ENCODE results near the gene CD8A. TPM values are rescaled to one million over a fixed set of nuclear protein-coding genes. Genes with fewer than 3 reads are reported as not detected.
A peak's percentile ranks its signal among the peaks of the same experiment; 100 is the strongest.

CD8A gene
- total and polyA plus RNA-seq, 4 experiments from 2014 or later = 0.47 to 1.9 (median 1.0) TPM

- no peak overlapping the region for H3K27ac Mint-ChIP-seq
These were observed 25.4 kb downstream of the CD8A start for GRCh38 chr2:86765310-86765695.

GRCh38 chr2:86764661-86765309 is 25.9 kb downstream of the CD8A start:
- Histone ChIP-seq H3K4me1 (ENCODE audit: insufficient read depth, low read length) (no peaks in the 10 kb centered on the region), H3K27me3 (ENCODE audit: insufficient read depth, low read length) (no peaks in the 10 kb centered on the region), H3K36me3 (ENCODE audit: insufficient read depth, low read length) (peaks cover 10% of the 10 kb centered on the region), H3K27ac (ENCODE audit: low read depth, low read length) (no peak overlapping the region), H3K9me3 (ENCODE audit: control insufficient read depth in 1 of 2, low read length in 2 of 2) (no peaks in the 10 kb centered on the region), H3K4me3 (ENCODE audit: low read length in 2 of 2) (no peak overlapping the region)
- CTCF ChIA-PET (ENCODE audit: partially characterized antibody) = interaction anchor here (0.5 to 5.1 kb wide), 10 partner anchors 12 to 1510 kb away, joined by 3 to 35 read pairs (median 4); no protein-coding TSS in a partner anchor
- Mint-ChIP-seq H3K27me3 (no peaks in the 10 kb centered on the region), H3K36me3 (peaks cover 29 to 52% of the 10 kb centered on the region in 2 donors), H3K9me3 (no peaks in the 10 kb centered on the region), H3K4me3 (no peak overlapping the region), H3K4me1 (peaks cover 12 to 19% (median 13%) of the 10 kb centered on the region in 4 donors), H3K27ac (peak overlapping the region in 4 of 7 donors; percentile 0 to 43 (median 28))
- intact Hi-C loops (cut with micrococcal nuclease) = loop anchor here (10.0 kb wide), 1 partner anchor 250 kb away; no protein-coding TSS in a partner anchor
- POLR2A ChIA-PET (ENCODE audit: partially characterized antibody) = no interaction called here
- DNase-seq = peak in 4 of 5 donors; percentile 17 to 27 (median 23)

More at GRCh38 chr2:86765310-86765695, 25.4 kb downstream of the CD8A start:
- peaks cover 15% of the 10 kb centered on the region for H3K36me3 ChIP-seq (ENCODE audit: insufficient read depth, low read length)
- no peaks in the 10 kb centered on the region for H3K9me3 ChIP-seq (ENCODE audit: control insufficient read depth in 1 of 2, low read length in 2 of 2)
- DNase-seq = no peak
- CTCF ChIA-PET (ENCODE audit: partially characterized antibody) = interaction anchor here (0.5 to 5.1 kb wide), 9 partner anchors 12 to 1509 kb away, joined by 3 to 35 read pairs (median 5); no protein-coding TSS in a partner anchor
- peaks cover 32 to 56% of the 10 kb centered on the region in 2 donors for H3K36me3 Mint-ChIP-seq
- POLR2A ChIA-PET (ENCODE audit: partially characterized antibody) = no interaction called here
- H3K4me1 Mint-ChIP-seq = peaks cover 11 to 18% (median 13%) of the 10 kb centered on the region in 4 donors
- H3K27ac ChIP-seq (ENCODE audit: low read depth, low read length) = no peak overlapping the region
- no peak overlapping the region for H3K4me3 Mint-ChIP-seq
- no peaks in the 10 kb centered on the region for H3K27me3 ChIP-seq (ENCODE audit: insufficient read depth, low read length)
- no peak overlapping the region for H3K4me3 ChIP-seq (ENCODE audit: low read length in 2 of 2)
- H3K27me3 Mint-ChIP-seq = no peaks in the 10 kb centered on the region
- intact Hi-C loops (cut with micrococcal nuclease) = loop anchor here (10.0 kb wide), 1 partner anchor 251 kb away; no protein-coding TSS in a partner anchor
- H3K9me3 Mint-ChIP-seq = no peaks in the 10 kb centered on the region
- H3K4me1 ChIP-seq (ENCODE audit: insufficient read depth, low read length) = no peaks in the 10 kb centered on the region

- H3K27me3 ChIP-seq (ENCODE audit: insufficient read depth, low read length) = no peaks in the 10 kb centered on the region
- no peaks in the 10 kb centered on the region for H3K4me1 ChIP-seq (ENCODE audit: insufficient read depth, low read length)
- peaks cover 1% of the 10 kb centered on the region for H3K36me3 ChIP-seq (ENCODE audit: insufficient read depth, low read length)
- peak overlapping the region in 1 of 7 donors; percentile 58 for H3K27ac Mint-ChIP-seq
- no peak overlapping the region for H3K4me3 Mint-ChIP-seq
- H3K9me3 ChIP-seq (ENCODE audit: control insufficient read depth in 1 of 2, low read length in 2 of 2) = no peaks in the 10 kb centered on the region
- H3K4me1 Mint-ChIP-seq = peaks cover 22 to 30% (median 26%) of the 10 kb centered on the region in 4 donors
- POLR2A ChIA-PET (ENCODE audit: partially characterized antibody) = no interaction called here
- CTCF ChIA-PET (ENCODE audit: partially characterized antibody) = interaction anchor here (2.2 kb wide), 1 partner anchor 242 kb away, joined by 7 read pairs; no protein-coding TSS in a partner anchor
- DNase-seq = no peak
- H3K9me3 Mint-ChIP-seq = no peaks in the 10 kb centered on the region
- H3K4me3 ChIP-seq (ENCODE audit: low read length in 2 of 2) = no peak overlapping the region
- H3K27ac ChIP-seq (ENCODE audit: low read depth, low read length) = no peak overlapping the region
- no peaks in the 10 kb centered on the region for H3K27me3 Mint-ChIP-seq
- peaks cover 24 to 45% of the 10 kb centered on the region in 2 donors for H3K36me3 Mint-ChIP-seq
- intact Hi-C loops (cut with micrococcal nuclease) = loop anchor here (10.0 kb wide), 1 partner anchor 246 kb away; no protein-coding TSS in a partner anchor
These were observed 30.3 kb downstream of the CD8A start for GRCh38 chr2:86760371-86760770.

GRCh38 chr2:86758405-86758804 is 32.3 kb downstream of the CD8A start:
- H3K27me3 Mint-ChIP-seq = no peaks in the 10 kb centered on the region
- H3K4me3 ChIP-seq (ENCODE audit: low read length in 2 of 2) = no peak overlapping the region
- no peak overlapping the region for H3K27ac ChIP-seq (ENCODE audit: low read depth, low read length)
- intact Hi-C loops (cut with micrococcal nuclease) = no loop called here
- ChIA-PET CTCF (ENCODE audit: partially characterized antibody) (no interaction called here), POLR2A (ENCODE audit: partially characterized antibody) (no interaction called here)
- H3K4me1 Mint-ChIP-seq = peaks cover 19 to 26% (median 22%) of the 10 kb centered on the region in 4 donors
- H3K36me3 ChIP-seq (ENCODE audit: insufficient read depth, low read length) = peaks cover 9% of the 10 kb centered on the region
- no peak overlapping the region for H3K4me3 Mint-ChIP-seq
- H3K27ac Mint-ChIP-seq = peak overlapping the region in 2 of 7 donors; percentile 2 to 58
- H3K36me3 Mint-ChIP-seq = peaks cover 27 to 54% of the 10 kb centered on the region in 2 donors
- H3K9me3 ChIP-seq (ENCODE audit: control insufficient read depth in 1 of 2, low read length in 2 of 2) = no peaks in the 10 kb centered on the region
- no peak for DNase-seq
- no peaks in the 10 kb centered on the region for H3K27me3 ChIP-seq (ENCODE audit: insufficient read depth, low read length)
- no peaks in the 10 kb centered on the region for H3K9me3 Mint-ChIP-seq
- H3K4me1 ChIP-seq (ENCODE audit: insufficient read depth, low read length) = no peaks in the 10 kb centered on the region

GRCh38 chr2:86753606-86754005 is 37.1 kb downstream of the CD8A start:
- H3K9me3 Mint-ChIP-seq = peaks cover 0 to 16% (median 1%) of the 10 kb centered on the region in 8 donors
- CTCF ChIA-PET (ENCODE audit: partially characterized antibody) = interaction anchor here (4.5 kb wide), 1 partner anchor 10 kb away, joined by 35 read pairs; no protein-coding TSS in a partner anchor
- no peak overlapping the region for H3K4me3 Mint-ChIP-seq
- H3K4me1 Mint-ChIP-seq = peaks cover 13 to 26% (median 24%) of the 10 kb centered on the region in 4 donors
- Histone ChIP-seq H3K36me3 (ENCODE audit: insufficient read depth, low read length) (peaks cover 14% of the 10 kb centered on the region), H3K27ac (ENCODE audit: low read depth, low read length) (no peak overlapping the region), H3K9me3 (ENCODE audit: control insufficient read depth in 1 of 2, low read length in 2 of 2) (no peaks in the 10 kb centered on the region), H3K27me3 (ENCODE audit: insufficient read depth, low read length) (no peaks in the 10 kb centered on the region), H3K4me3 (ENCODE audit: low read length in 2 of 2) (no peak overlapping the region), H3K4me1 (ENCODE audit: insufficient read depth, low read length) (no peaks in the 10 kb centered on the region)
- H3K36me3 Mint-ChIP-seq = peaks cover 59 to 77% of the 10 kb centered on the region in 2 donors
- DNase-seq = no peak
- POLR2A ChIA-PET (ENCODE audit: partially characterized antibody) = no interaction called here
- H3K27me3 Mint-ChIP-seq = no peaks in the 10 kb centered on the region
- no peak overlapping the region for H3K27ac Mint-ChIP-seq
- intact Hi-C loops (cut with micrococcal nuclease) = no loop called here

GRCh38 chr2:86752934-86753333 is 37.8 kb downstream of the CD8A start:
- Mint-ChIP-seq H3K27ac (no peak overlapping the region), H3K4me1 (peaks cover 11 to 24% (median 21%) of the 10 kb centered on the region in 4 donors), H3K9me3 (peaks cover 0 to 16% (median 1%) of the 10 kb centered on the region in 8 donors), H3K36me3 (peaks cover 59 to 74% of the 10 kb centered on the region in 2 donors), H3K27me3 (no peaks in the 10 kb centered on the region), H3K4me3 (no peak overlapping the region)
- H3K36me3 ChIP-seq (ENCODE audit: insufficient read depth, low read length) = peaks cover 14% of the 10 kb centered on the region
- POLR2A ChIA-PET (ENCODE audit: partially characterized antibody) = interaction anchor here (0.7 kb wide), 1 partner anchor 236 kb away, joined by 3 read pairs; no protein-coding TSS in a partner anchor
- H3K4me1 ChIP-seq (ENCODE audit: insufficient read depth, low read length) = no peaks in the 10 kb centered on the region
- CTCF ChIA-PET (ENCODE audit: partially characterized antibody) = interaction anchor here (4.5 kb wide), 1 partner anchor 11 kb away, joined by 35 read pairs; no protein-coding TSS in a partner anchor
- no peak for DNase-seq
- intact Hi-C loops (cut with micrococcal nuclease) = no loop called here
- no peak overlapping the region for H3K4me3 ChIP-seq (ENCODE audit: low read length in 2 of 2)
- no peaks in the 10 kb centered on the region for H3K9me3 ChIP-seq (ENCODE audit: control insufficient read depth in 1 of 2, low read length in 2 of 2)
- no peak overlapping the region for H3K27ac ChIP-seq (ENCODE audit: low read depth, low read length)
- no peaks in the 10 kb centered on the region for H3K27me3 ChIP-seq (ENCODE audit: insufficient read depth, low read length)

- Mint-ChIP-seq H3K27me3 (no peaks in the 10 kb centered on the region), H3K27ac (no peak overlapping the region), H3K4me1 (peaks cover 14 to 25% (median 23%) of the 10 kb centered on the region in 4 donors), H3K36me3 (peaks cover 55 to 74% of the 10 kb centered on the region in 2 donors), H3K4me3 (no peak overlapping the region), H3K9me3 (peaks cover 0 to 16% (median 1%) of the 10 kb centered on the region in 8 donors)
- Histone ChIP-seq H3K4me1 (ENCODE audit: insufficient read depth, low read length) (peaks cover 3% of the 10 kb centered on the region), H3K9me3 (ENCODE audit: control insufficient read depth in 1 of 2, low read length in 2 of 2) (no peaks in the 10 kb centered on the region), H3K36me3 (ENCODE audit: insufficient read depth, low read length) (peaks cover 14% of the 10 kb centered on the region), H3K27ac (ENCODE audit: low read depth, low read length) (no peak overlapping the region), H3K4me3 (ENCODE audit: low read length in 2 of 2) (no peak overlapping the region), H3K27me3 (ENCODE audit: insufficient read depth, low read length) (no peaks in the 10 kb centered on the region)
- intact Hi-C loops (cut with micrococcal nuclease) = no loop called here
- DNase-seq = no peak
- POLR2A ChIA-PET (ENCODE audit: partially characterized antibody) = no interaction called here
- CTCF ChIA-PET (ENCODE audit: partially characterized antibody) = interaction anchor here (4.5 kb wide), 1 partner anchor 12 kb away, joined by 35 read pairs; no protein-coding TSS in a partner anchor
These were observed 38.9 kb downstream of the CD8A start for GRCh38 chr2:86751778-86752177.

All from CD4-positive, alpha-beta memory T cell (primary cell).